ENCODE measurements around the gene DCTN5. TPM values are rescaled to one million over a fixed set of nuclear protein-coding genes. Genes with fewer than 3 reads are reported as not detected.
"Not testable (repeated sequence)": the region's sequence is repeated elsewhere in the genome, so short reads cannot be mapped to it uniquely, and the experiment has no call there.

DCTN5 gene
- 10 to 100 TPM; 46.7 to 48.2 TPM for total RNA-seq
- long read RNA-seq, donor 1, full-length matches to known transcripts = 15 of 17 reads
- long read RNA-seq, donor 1, partial matches to known transcripts = 0 of 17 reads
- long read RNA-seq, donor 1, other reads (novel, unspliced or antisense) = 2 of 17 reads
- long read RNA-seq, donor 2, full-length matches to known transcripts = 27 of 39 reads
- long read RNA-seq, donor 2, partial matches to known transcripts = 1 of 39 reads
- long read RNA-seq, donor 2, other reads (novel, unspliced or antisense) = 11 of 39 reads

- intact Hi-C loops (cut with DNase I) = no loop called here
These were observed at the start of gene DCTN5, which contains the start of gene PALB2 for GRCh38 chr16:23640931-23641765. Gene DCTN5, plus strand, starts transcription at chr16:23641466. Its CDS starts 77 bp downstream, at chr16:23641543. Gene PALB2, minus strand, starts transcription at chr16:23641310. Its CDS starts 153 bp downstream, at chr16:23641157.

DNA sequence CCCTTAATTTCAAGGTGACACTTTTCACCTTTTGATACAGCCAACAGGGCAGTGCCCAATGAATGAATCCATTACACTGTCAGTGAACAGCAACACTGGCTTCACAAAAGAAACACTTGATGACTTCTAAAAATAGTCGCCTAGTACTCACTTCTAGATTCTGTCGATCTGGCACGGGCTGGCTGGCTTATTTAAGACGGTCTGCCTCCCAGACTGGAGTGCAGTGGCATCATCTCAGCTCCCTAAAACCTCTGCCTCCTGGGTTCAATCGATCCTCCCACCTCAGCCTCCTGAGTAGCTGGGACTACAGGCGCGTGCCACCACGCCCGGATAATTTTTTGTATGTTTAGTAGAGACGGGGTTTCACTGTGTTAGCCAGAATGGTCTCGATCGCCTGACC lies 47.1 kb upstream of the DCTN5 start:
- intact Hi-C loops (cut with DNase I) = no loop called here
- peak; percentile 50 for DNase-seq (ENCODE audit: low spot score)

More at GRCh38 chr16:23640931-23641765, at the start of gene DCTN5, which contains the start of gene PALB2:
- DNase-seq (ENCODE audit: low spot score) = peak; percentile 98

GRCh38 chr16:23595246-23595950 lies 45.9 kb upstream of the DCTN5 start:
- intact Hi-C loops (cut with DNase I) = no loop called here
- no peak for DNase-seq (ENCODE audit: low spot score)

GRCh38 chr16:23595951-23596720 lies 45.1 kb upstream of the DCTN5 start, which contains the start of gene NDUFAB1:
Gene NDUFAB1, minus strand, starts transcription at chr16:23596316. Its CDS starts 26 bp downstream, at chr16:23596290.
- intact Hi-C loops (cut with DNase I) = no loop called here
- DNase-seq (ENCODE audit: low spot score) = peak; percentile 97

DNA sequence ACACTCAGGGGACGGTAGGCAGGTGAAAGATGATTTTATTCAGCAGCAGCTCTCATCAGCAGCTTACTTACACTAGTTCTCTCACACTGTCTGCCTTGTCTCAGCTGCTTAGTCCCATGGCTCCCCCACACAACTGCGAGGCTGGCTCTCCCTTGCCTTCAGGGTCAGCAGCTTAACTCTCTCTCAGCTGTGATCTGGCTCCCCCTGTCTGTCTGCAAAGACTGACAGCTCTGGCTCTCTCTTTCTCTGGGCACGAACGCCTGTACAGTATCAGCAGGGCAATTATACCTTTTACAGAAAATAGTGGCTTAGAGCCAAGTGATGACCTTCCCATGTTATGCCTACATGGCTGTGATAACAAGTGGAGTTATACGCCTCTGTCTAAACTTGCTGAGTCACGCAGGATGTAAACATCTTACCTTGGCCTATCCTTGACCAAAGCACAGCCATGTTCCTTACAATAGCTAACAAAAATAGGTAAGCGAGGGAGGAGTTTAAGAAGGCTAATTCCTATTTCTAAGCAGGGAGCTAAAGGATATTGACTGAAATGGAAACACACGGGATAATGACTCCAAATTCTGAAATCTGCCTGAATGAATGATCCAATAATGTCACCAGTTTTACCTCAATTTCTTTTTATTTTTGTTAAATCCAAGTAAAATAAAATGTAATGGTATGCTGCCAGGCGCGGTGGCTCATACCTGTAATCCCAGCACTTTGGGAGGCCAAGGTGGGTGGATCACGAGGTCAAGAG lies 44.1 kb upstream of the DCTN5 start:
- DNase-seq (ENCODE audit: low spot score) = peak; percentile 50

GRCh38 chr16:23607726-23608125 lies 33.5 kb upstream of the DCTN5 start:
- intact Hi-C loops (cut with DNase I) = no loop called here
- no peak for DNase-seq (ENCODE audit: low spot score)

More for the DNA sequence above, 44.1 kb upstream of the DCTN5 start:
- intact Hi-C loops (cut with DNase I) = no loop called here

DNA sequence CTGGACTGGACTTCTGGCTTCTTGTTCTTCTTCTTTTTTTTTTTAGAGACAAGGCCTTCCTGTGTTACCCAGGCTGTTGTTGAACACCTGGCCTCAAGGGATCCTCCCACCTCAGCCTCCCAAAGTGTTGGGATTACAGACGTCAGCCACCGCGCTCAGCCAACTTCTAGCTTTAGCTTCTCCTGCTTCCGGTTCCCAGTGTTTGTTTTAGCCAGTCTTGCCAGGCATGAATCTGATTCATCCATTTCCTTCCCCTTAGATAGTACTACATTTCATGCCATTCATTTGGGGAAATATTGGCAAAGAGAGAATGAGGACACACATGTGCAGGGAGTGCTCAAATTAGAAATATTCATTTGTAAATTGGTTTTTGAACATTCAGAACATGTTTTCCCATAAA lies 33.1 kb upstream of the DCTN5 start:
- intact Hi-C loops (cut with DNase I) = no loop called here
- no peak for DNase-seq (ENCODE audit: low spot score)

DNA sequence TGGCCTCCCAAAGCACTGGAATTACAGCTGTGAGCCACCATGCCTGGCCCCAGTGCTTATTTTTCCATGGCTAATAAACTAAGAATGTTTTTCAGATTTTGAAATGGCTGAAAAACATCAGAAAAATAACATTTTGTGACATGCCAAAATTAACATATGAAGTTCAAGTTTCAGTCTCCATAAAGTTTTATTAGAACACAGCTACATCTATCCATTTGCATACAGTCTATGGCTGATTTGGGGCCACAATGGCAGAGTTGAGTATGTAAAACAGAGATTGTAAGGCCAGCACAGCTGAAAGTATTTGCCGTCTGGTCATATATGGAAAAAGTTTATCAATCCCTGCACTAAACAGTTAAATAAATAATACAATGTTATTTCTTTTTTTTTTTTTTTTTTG lies 31.3 kb upstream of the DCTN5 start:
- no peak for DNase-seq (ENCODE audit: low spot score)
- intact Hi-C loops (cut with DNase I) = no loop called here

DNA sequence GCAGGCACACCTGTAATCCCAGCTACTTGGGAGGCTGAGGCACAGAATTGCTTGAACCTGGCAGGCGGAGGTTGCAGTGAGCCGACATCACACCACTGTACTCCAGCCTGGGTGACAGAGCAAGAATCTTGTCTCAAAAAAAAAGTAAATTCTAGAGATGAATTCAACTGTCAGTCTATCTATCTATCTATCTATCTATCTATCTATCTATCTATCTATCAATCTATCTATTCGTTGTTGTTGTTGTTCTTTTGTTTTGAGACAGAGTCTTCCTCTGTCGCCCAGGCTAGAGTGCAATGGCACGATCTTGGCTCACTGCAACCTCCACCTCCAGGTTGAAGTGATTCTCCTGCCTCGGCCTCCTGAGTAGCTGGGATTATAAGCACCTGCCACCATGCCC lies 30.4 kb upstream of the DCTN5 start:
- intact Hi-C loops (cut with DNase I); DNase-seq (ENCODE audit: low spot score): not testable (repeated sequence)

DNA sequence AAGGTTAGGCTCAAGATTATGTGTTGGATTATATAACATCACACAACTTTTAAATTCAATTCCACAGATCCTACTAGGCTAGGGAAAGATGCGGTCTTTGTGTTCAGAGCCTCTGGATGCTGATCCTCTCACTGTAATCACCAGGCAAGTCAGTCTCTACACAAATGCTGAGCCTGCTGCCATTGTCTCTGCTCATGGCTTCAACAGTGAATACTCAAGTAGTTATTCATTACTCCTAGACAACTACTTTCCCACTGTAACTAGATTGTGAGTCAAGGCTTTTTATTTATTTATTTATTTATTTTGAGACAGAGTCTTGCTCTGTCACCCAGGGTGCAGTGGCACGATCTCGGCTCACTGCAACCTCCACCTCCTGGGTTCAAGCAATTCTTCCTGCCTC lies 29.3 kb upstream of the DCTN5 start:
- intact Hi-C loops (cut with DNase I) = no loop called here
- DNase-seq (ENCODE audit: low spot score) = no peak

DNA sequence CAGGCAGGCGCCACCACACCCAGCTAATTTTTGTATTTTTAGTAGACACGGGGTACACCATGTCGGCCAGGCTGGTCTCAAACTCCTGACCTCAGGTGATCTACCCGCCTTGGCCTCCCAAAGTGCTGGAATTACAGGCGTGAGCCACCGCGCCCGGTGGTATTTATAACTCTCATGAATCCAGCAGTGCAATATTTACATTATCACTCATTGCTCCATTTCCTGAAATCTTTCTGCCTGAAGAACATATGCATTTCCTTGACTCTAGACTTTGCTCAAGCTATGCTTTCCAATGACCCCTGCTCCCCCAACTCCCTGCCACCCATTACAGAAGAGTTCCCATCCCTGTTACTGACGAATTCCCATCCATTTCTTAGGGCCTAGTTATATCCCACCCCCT lies 25.5 kb upstream of the DCTN5 start:
- intact Hi-C loops (cut with DNase I) = no loop called here
- DNase-seq (ENCODE audit: low spot score) = no peak

- no peak for DNase-seq (ENCODE audit: low spot score)
- intact Hi-C loops (cut with DNase I) = no loop called here
These were observed 17.2 kb upstream of the DCTN5 start for GRCh38 chr16:23624092-23624491.

GRCh38 chr16:23629516-23629915 lies 11.8 kb upstream of the DCTN5 start:
- intact Hi-C loops (cut with DNase I) = no loop called here

DNA sequence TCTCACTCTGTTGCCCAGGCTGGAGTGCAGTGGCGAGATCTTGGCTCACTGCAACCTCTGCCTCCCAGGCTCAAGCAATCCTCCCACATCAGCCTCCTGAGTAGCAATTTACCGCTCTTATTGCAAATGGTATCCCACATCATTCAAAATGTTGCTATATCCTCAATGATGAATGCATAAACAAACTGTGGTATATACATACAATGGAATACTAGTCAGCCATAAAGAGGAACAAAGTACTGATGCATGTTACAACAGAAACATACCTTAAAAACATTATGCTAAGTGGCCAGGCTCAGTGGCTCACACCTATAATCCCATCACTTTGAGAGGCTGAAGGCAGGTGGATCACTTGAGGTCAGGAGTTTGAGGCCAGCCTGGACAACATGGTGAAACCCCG lies 9.4 kb upstream of the DCTN5 start:
- DNase-seq (ENCODE audit: low spot score); intact Hi-C loops (cut with DNase I): not testable (repeated sequence)

More at GRCh38 chr16:23629516-23629915, 11.8 kb upstream of the DCTN5 start:
- no peak for DNase-seq (ENCODE audit: low spot score)

DNA sequence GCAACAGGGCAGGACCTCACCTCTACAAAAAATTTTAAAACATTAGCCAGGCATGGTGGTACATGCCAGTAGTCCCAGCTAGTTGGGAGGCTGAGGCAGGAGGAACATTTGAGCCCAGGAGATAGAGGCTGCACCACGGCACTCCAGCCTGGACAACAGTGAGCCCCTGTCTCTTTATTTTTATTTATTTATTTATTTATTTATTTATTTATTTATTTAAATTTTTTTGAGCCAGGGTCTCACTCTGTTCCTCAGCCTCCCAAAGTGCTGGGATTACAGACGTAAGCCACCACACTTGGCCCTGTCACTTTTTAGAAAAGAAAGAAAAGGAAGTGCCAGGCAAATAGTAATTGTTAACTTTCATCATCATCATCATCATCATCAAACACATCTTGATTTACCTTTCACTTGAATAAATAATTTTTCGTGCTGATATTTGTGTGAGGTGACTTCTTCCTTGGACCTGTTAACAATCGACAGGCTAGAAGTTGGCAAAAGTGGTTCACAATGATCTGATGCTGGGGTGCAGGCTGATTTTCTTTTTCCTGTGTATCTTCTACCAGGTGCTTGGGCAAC lies 6.7 kb upstream of the DCTN5 start:
- DNase-seq (ENCODE audit: low spot score) = no peak
- intact Hi-C loops (cut with DNase I) = no loop called here

GRCh38 chr16:23635958-23636357 lies 5.3 kb upstream of the DCTN5 start:
- DNase-seq (ENCODE audit: low spot score) = no peak
- intact Hi-C loops (cut with DNase I) = no loop called here

GRCh38 chr16:23640615-23640930 lies 693 bp upstream of the DCTN5 start:
- DNase-seq (ENCODE audit: low spot score) = no peak
- intact Hi-C loops (cut with DNase I) = no loop called here

GRCh38 chr16:23642246-23642774 lies 1.0 kb downstream of the DCTN5 start:
- intact Hi-C loops (cut with DNase I) = no loop called here
- DNase-seq (ENCODE audit: low spot score) = no peak

All from posterior vena cava (tissue), 2 donors.